Thymus (tissue), 11 donors: ENCODE data around the gene CFAP99. TPM values are rescaled to one million over a fixed set of nuclear protein-coding genes. Genes with fewer than 3 reads are reported as not detected.

Source experiments
- DNase-seq, 9 donors: peaks; one replicate each; pipeline ENCODE4 v3.0.0-alpha.2; 2013; ENCODE audit warnings: low spot score in 9 of 9, low read depth in 6 of 9, missing footprints in 1 of 9
- H3K27ac ChIP-seq, 2 donors: one replicate each; pipeline ENCODE4 v1.5.1; 2013; ENCODE audit warnings: control low read depth in 1 of 2, low read depth in 1 of 2, low read length in 1 of 2, mild to moderate bottlenecking in 1 of 2, moderate library complexity in 1 of 2
- H3K27me3 ChIP-seq, 2 donors: one replicate each; pipeline ENCODE4 v1.5.1; 2013; ENCODE audit warnings: low read length in 1 of 2; ENCODE audit not compliant: control insufficient read depth in 2 of 2, insufficient read depth in 1 of 2
- H3K36me3 ChIP-seq, 2 donors: one replicate each; pipeline ENCODE4 v1.5.1; 2013; ENCODE audit warnings: low read length in 1 of 2, mild to moderate bottlenecking in 1 of 2, moderate library complexity in 1 of 2; ENCODE audit not compliant: control insufficient read depth in 2 of 2, insufficient read depth in 2 of 2
- H3K4me1 ChIP-seq, 2 donors: one replicate each; pipeline ENCODE4 v1.5.1; 2013; ENCODE audit warnings: low read length in 2 of 2; ENCODE audit not compliant: control insufficient read depth in 2 of 2, insufficient read depth in 2 of 2
- H3K4me3 ChIP-seq, 2 donors: one replicate each; pipeline ENCODE4 v1.5.1; 2013; ENCODE audit warnings: low read length in 2 of 2, control low read depth in 1 of 2, mild to moderate bottlenecking in 1 of 2
- H3K9me3 ChIP-seq, 2 donors: one replicate each; pipeline ENCODE4 v1.5.1; 2013; ENCODE audit warnings: low read length in 1 of 2, mild to moderate bottlenecking in 1 of 2; ENCODE audit not compliant: control insufficient read depth in 2 of 2, insufficient read depth in 1 of 2
- WGBS: extraction: QIAGEN DNeasy Blood & Tissue Kit; methylation state at CpG from one replicate; pipeline ENCODE4 v1.1.7; 2013; 5-methylcytosine and 5-hydroxymethylcytosine counted together
- polyA plus RNA-seq: library from polyadenylated mRNA; stranded (reverse); fragments of 200-250 nt; gene quantifications from one replicate; pipeline ENCODE4 v1.2.3, GENCODE V29; 2013
- total RNA-seq: library from RNA; stranded (reverse); fragments of 120-200 nt; gene quantifications from one replicate; pipeline ENCODE4 v1.2.4, GENCODE V29; 2013
- donor health status: healthy.

CFAP99 gene
- total and polyA plus RNA-seq, 2 donors = 0.18 to 0.19 TPM

- WGBS = 80% methylated on average over 9 of the region's 9 CpGs
- H3K9me3 ChIP-seq = no peaks in the 10 kb centered on the region
- H3K27ac ChIP-seq = no peak overlapping the region
- no peak for DNase-seq
- peaks cover 23 to 79% of the 10 kb centered on the region in 2 donors for H3K27me3 ChIP-seq
- no peaks in the 10 kb centered on the region for H3K4me1 ChIP-seq
- no peaks in the 10 kb centered on the region for H3K36me3 ChIP-seq
- no peak overlapping the region for H3K4me3 ChIP-seq
Observed at GRCh38 chr4:2388429-2389182, 30.1 kb upstream of the CFAP99 start.

- H3K4me1 ChIP-seq = no peaks in the 10 kb centered on the region
- no peak overlapping the region for H3K4me3 ChIP-seq
- no peaks in the 10 kb centered on the region for H3K36me3 ChIP-seq
- no peak overlapping the region for H3K27ac ChIP-seq
- WGBS = 75% methylated on average over 9 of the region's 9 CpGs
- no peak for DNase-seq
- H3K27me3 ChIP-seq = peaks cover 30 to 83% of the 10 kb centered on the region in 2 donors
- no peaks in the 10 kb centered on the region for H3K9me3 ChIP-seq
Observed at GRCh38 chr4:2389691-2390090, 29.1 kb upstream of the CFAP99 start.

GRCh38 chr4:2390146-2390545 is 28.6 kb upstream of the CFAP99 start:
- Histone ChIP-seq H3K27me3 (peaks cover 31 to 84% of the 10 kb centered on the region in 2 donors), H3K36me3 (no peaks in the 10 kb centered on the region), H3K9me3 (no peaks in the 10 kb centered on the region), H3K27ac (no peak overlapping the region), H3K4me1 (no peaks in the 10 kb centered on the region), H3K4me3 (no peak overlapping the region)
- WGBS = 82% methylated on average over 9 of the region's 9 CpGs
- DNase-seq = no peak

GRCh38 chr4:2390784-2391421 is 27.9 kb upstream of the CFAP99 start:
- WGBS = 16% methylated on average over 20 of the region's 20 CpGs
- H3K27me3 ChIP-seq = peaks cover 34 to 91% of the 10 kb centered on the region in 2 donors
- no peaks in the 10 kb centered on the region for H3K4me1 ChIP-seq
- no peaks in the 10 kb centered on the region for H3K9me3 ChIP-seq
- no peak overlapping the region for H3K27ac ChIP-seq
- H3K4me3 ChIP-seq = no peak overlapping the region
- DNase-seq = no peak
- H3K36me3 ChIP-seq = no peaks in the 10 kb centered on the region

- 25% methylated on average over 28 of the region's 28 CpGs for WGBS
- no peak for DNase-seq
Observed at GRCh38 chr4:2393353-2394270, 25.1 kb upstream of the CFAP99 start.

GRCh38 chr4:2394528-2394927 is 24.2 kb upstream of the CFAP99 start:
- H3K9me3 ChIP-seq = no peaks in the 10 kb centered on the region
- no peak overlapping the region for H3K4me3 ChIP-seq
- no peaks in the 10 kb centered on the region for H3K36me3 ChIP-seq
- no peak overlapping the region for H3K27ac ChIP-seq
- no peak for DNase-seq
- 96% methylated on average over 17 of the region's 17 CpGs for WGBS
- H3K4me1 ChIP-seq = no peaks in the 10 kb centered on the region
- H3K27me3 ChIP-seq = peaks cover 34 to 83% of the 10 kb centered on the region in 2 donors

More at GRCh38 chr4:2393353-2394270, 25.1 kb upstream of the CFAP99 start:
- H3K27ac ChIP-seq = no peak overlapping the region
- no peaks in the 10 kb centered on the region for H3K4me1 ChIP-seq
- H3K9me3 ChIP-seq = no peaks in the 10 kb centered on the region
- H3K27me3 ChIP-seq = peaks cover 34 to 85% of the 10 kb centered on the region in 2 donors
- H3K36me3 ChIP-seq = no peaks in the 10 kb centered on the region
- H3K4me3 ChIP-seq = no peak overlapping the region

- Histone ChIP-seq H3K27ac (no peak overlapping the region), H3K4me3 (no peak overlapping the region), H3K4me1 (no peaks in the 10 kb centered on the region), H3K36me3 (no peaks in the 10 kb centered on the region), H3K27me3 (peaks cover 33 to 83% of the 10 kb centered on the region in 2 donors), H3K9me3 (no peaks in the 10 kb centered on the region)
- DNase-seq = no peak
- WGBS = 92% methylated on average over 9 of the region's 9 CpGs
Observed at GRCh38 chr4:2395038-2395437, 23.7 kb upstream of the CFAP99 start.

- 90% methylated on average over 9 of the region's 9 CpGs for WGBS
- Histone ChIP-seq H3K36me3 (no peaks in the 10 kb centered on the region), H3K27ac (no peak overlapping the region), H3K4me1 (no peaks in the 10 kb centered on the region), H3K4me3 (no peak overlapping the region), H3K9me3 (no peaks in the 10 kb centered on the region), H3K27me3 (peaks cover 30 to 83% of the 10 kb centered on the region in 2 donors)
- no peak for DNase-seq
Observed at GRCh38 chr4:2395584-2395983, 23.2 kb upstream of the CFAP99 start.
